Thoracic aorta (tissue), 2 donors: ENCODE results near the gene SDHB. TPM values are rescaled to one million over a fixed set of nuclear protein-coding genes. Genes with fewer than 3 reads are reported as not detected.
A peak's percentile ranks its signal among the peaks of the same experiment; 100 is the strongest.

ENCODE experiments used
- ATAC-seq: fragments of 150-250 bp; one replicate; pipeline ENCODE4 v1.8.0; 2017; ENCODE audit warnings: low read depth; ENCODE audit not compliant: insufficient number of reproducible peaks, low FRiP score
- DNase-seq: peaks from one replicate; pipeline ENCODE4 v3.0.0-alpha.2; 2020; ENCODE audit warnings: low spot score
- H3K27ac ChIP-seq, 2 donors: fragments of 200-600 bp; sonication (generic); 1 replicate in 1 of 2; 2 replicates in 1 of 2; pipeline ENCODE4 v1.5.1; 2016; ENCODE audit warnings: mild to moderate bottlenecking in 2 of 2, moderate library complexity in 2 of 2
- H3K27me3 ChIP-seq: fragments of 200-600 bp; sonication (generic); replicated peaks from 2 replicates; pipeline ENCODE4 v1.6.0; 2016; ENCODE audit warnings: mild to moderate bottlenecking; ENCODE audit not compliant: insufficient read depth
- H3K36me3 ChIP-seq: fragments of 200-600 bp; sonication (generic); one replicate; pipeline ENCODE4 v1.5.1; 2016
- H3K4me1 ChIP-seq, 2 donors: fragments of 200-600 bp; sonication (generic); 1 replicate in 1 of 2; 2 replicates in 1 of 2; pipeline versions ENCODE4 v1.5.1 to v1.6.0; 2016; ENCODE audit warnings: low read depth in 2 of 2, mild to moderate bottlenecking in 1 of 2; ENCODE audit not compliant: control insufficient read depth in 1 of 2
- H3K4me3 ChIP-seq: fragments of 200-600 bp; sonication (generic); 2 replicates; pipeline ENCODE4 v1.5.1; 2016; ENCODE audit warnings: mild to moderate bottlenecking
- H3K9me3 ChIP-seq: fragments of 200-600 bp; sonication (generic); 2 replicates; pipeline ENCODE4 v1.5.1; 2016
- total RNA-seq, 2 donors: library from RNA; depleted of rRNA; stranded (reverse); fragments of >200 nt; gene quantifications; one replicate each; pipeline versions ENCODE4 v1.1.0 to v1.2.3, GENCODE V29; 2016
- TF ChIP-seq, protein P1 (sequence below): fragments of 200-600 bp; sonication (generic); IDR thresholded peaks from one replicate; pipeline ENCODE4 v1.5.1; 2019; ENCODE audit warnings: antibody characterized with exemption

The SDHB gene
- total RNA-seq, 2 donors from 2014 or later = 81.5 to 98.9 TPM

- H3K4me1 ChIP-seq = peaks cover under 1 to 45% of the 10 kb centered on the region in 2 donors
- peak overlapping the region in 1 of 2 donors; percentile 63 for H3K27ac ChIP-seq
- H3K36me3 ChIP-seq = peaks cover 4% of the 10 kb centered on the region
- DNase-seq (no peak), ATAC-seq (no peak)
- no peak overlapping the region for H3K4me3 ChIP-seq
- no peaks in the 10 kb centered on the region for H3K27me3 ChIP-seq
- TF ChIP-seq, protein P1, sequence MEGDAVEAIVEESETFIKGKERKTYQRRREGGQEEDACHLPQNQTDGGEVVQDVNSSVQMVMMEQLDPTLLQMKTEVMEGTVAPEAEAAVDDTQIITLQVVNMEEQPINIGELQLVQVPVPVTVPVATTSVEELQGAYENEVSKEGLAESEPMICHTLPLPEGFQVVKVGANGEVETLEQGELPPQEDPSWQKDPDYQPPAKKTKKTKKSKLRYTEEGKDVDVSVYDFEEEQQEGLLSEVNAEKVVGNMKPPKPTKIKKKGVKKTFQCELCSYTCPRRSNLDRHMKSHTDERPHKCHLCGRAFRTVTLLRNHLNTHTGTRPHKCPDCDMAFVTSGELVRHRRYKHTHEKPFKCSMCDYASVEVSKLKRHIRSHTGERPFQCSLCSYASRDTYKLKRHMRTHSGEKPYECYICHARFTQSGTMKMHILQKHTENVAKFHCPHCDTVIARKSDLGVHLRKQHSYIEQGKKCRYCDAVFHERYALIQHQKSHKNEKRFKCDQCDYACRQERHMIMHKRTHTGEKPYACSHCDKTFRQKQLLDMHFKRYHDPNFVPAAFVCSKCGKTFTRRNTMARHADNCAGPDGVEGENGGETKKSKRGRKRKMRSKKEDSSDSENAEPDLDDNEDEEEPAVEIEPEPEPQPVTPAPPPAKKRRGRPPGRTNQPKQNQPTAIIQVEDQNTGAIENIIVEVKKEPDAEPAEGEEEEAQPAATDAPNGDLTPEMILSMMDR = no peak
- H3K9me3 ChIP-seq = no peaks in the 10 kb centered on the region
Measured at GRCh38 chr1:16973215-16973614, 80.6 kb downstream of the SDHB start.

GRCh38 chr1:16972189-16972895 is 81.5 kb downstream of the SDHB start:
- Histone ChIP-seq H3K9me3 (no peaks in the 10 kb centered on the region), H3K4me3 (no peak overlapping the region), H3K27me3 (no peaks in the 10 kb centered on the region), H3K27ac (peak overlapping the region; percentile 50 to 63), H3K36me3 (peaks cover 4% of the 10 kb centered on the region), H3K4me1 (peaks cover 1 to 41% of the 10 kb centered on the region in 2 donors)
- DNase-seq = no peak
- no peak for ATAC-seq
- TF ChIP-seq, protein P1 = no peak

- H3K9me3 ChIP-seq = no peaks in the 10 kb centered on the region
- TF ChIP-seq, protein P1 = no peak
- H3K4me3 ChIP-seq = no peak overlapping the region
- ATAC-seq (no peak), DNase-seq (no peak)
- peaks cover 4% of the 10 kb centered on the region for H3K36me3 ChIP-seq
- no peaks in the 10 kb centered on the region for H3K27me3 ChIP-seq
- peaks cover 9 to 44% of the 10 kb centered on the region in 2 donors for H3K4me1 ChIP-seq
- H3K27ac ChIP-seq = peak overlapping the region; percentile 50 to 63
Measured at GRCh38 chr1:16971341-16972188, 82.3 kb downstream of the SDHB start.

GRCh38 chr1:16970132-16970910 is 83.5 kb downstream of the SDHB start:
- no peak for ATAC-seq
- H3K36me3 ChIP-seq = peaks cover 15% of the 10 kb centered on the region
- no peaks in the 10 kb centered on the region for H3K9me3 ChIP-seq
- no peak overlapping the region for H3K4me3 ChIP-seq
- H3K4me1 ChIP-seq = peaks cover 10 to 40% of the 10 kb centered on the region in 2 donors
- H3K27ac ChIP-seq = no peak overlapping the region
- DNase-seq = no peak
- TF ChIP-seq, protein P1 = no peak
- no peaks in the 10 kb centered on the region for H3K27me3 ChIP-seq
